ENCODE data around the gene MAMLD1. TPM values are rescaled to one million over a fixed set of nuclear protein-coding genes. Genes with fewer than 3 reads are reported as not detected.

The MAMLD1 gene
- total RNA-seq, 1 donor from 2014 or later = 6.1 TPM

DNA sequence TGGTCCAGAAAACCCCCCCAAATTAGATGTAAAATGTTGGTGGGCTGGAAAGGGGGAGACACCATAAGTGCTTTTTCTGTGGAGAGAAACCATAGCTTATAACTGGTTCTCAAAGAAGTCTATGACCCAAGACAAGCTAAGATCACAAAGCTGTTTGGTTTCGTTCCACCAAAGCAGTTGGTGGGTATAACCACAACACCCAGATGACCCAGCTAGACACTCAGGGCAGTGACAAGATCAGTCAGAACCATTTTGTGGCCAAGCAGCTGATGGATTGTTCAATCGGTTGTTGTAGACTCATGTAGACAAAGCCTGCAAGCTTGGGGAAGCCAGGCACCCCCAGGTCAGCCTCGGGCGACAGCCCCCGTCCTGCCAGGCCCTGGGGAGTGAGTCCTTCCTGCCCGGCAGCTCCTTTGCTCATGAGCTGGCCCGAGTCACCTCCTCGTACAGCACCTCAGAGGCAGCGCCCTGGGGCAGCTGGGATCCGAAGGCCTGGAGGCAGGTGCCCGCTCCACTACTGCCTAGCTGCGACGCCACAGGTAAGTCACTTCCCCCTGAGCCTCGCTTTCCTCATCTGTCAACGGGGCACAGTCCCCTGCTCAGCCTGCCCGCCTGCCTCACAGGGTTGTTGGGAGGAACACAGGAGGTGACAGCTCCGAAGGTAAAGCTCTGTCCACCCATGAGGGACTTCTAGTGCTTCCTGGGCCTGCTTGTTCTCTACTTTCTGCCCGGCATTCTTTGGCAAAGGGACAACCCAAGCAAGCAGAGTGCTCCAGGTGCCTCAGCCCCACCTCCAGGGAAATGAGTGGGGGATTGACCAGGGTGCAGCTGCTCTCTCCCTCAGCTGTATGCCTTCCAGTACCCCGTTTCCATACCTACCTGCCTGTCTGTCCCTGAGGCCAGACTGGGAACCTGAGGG, 140.1 kb downstream of the MAMLD1 start:
- no peak for DNase-seq (ENCODE audit: low spot score)

DNA sequence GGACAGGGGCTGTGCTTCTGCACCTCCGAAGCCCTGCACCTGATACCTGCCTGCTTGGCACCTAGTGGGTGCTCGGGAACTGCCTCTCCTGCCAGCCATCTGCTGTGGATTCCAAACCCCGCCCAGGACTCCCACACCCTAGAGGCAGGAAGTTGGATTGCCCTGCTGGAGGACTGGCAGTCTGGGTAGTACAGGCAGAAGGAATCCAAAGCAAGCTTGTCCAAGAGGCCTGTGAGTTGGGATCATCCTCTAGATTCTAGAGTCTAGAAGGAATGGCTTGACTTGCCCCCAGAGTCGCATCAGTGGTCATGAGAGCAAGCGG, 140.7 kb downstream of the MAMLD1 start:
- no peak for DNase-seq (ENCODE audit: low spot score)

DNA sequence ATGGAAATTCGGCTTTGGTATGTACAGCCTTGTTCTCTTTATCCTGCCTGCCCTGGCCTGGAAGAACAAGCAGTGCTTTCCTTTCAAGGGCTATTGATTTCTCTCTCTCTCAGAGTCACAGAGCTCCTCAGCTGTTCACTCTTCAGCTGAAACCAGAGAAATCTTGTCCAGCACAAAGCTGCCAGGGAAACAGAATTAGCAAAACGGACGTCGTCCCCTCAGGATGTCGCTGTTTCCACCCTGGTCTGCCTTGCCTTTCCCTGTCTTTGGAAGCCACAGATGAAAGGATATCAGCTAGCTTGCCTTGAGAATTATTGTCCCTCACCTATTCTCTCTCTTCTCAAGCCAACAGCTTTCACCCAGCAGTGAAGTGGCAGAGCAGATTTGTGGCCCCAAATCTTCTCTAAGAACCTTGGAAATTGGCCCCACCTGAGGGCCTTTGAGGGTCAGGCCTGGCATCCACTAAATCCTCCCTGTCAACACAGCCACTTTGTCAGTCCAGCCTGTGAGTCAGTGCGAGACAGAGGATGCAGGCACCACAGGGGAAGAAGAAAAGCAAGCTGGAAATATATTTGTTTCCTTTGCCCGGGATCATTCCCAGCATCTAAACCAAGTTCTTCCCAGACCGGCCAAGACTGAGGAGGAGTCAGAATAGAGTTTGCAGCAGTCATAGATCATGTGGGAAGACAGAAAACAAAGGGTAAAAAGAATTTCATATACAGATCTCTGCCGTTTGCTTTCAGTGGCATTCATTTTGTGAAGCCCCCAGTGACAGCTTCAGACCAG, 141.5 kb downstream of the MAMLD1 start:
- no peak for DNase-seq (ENCODE audit: low spot score)

DNA sequence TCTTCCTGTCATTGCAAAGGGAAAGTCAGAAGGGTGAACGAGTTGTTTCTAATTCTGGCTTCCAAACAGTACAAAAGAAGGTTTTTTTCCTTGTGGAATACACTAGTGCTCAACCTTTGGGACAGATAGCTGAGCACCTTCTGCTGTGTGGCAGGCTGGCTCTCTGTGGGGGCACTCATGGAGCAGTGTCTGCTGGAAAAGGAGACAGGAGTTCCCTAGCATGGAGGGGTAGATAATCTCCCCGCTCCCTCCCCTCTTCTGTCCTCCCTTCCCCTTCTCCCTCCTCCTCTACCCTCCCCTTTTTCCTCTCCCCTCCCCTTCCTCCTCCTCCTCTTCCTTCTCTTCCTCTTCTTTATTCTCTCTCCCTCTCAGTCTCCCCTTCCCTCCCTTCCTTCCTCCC, 142.9 kb downstream of the MAMLD1 start:
- DNase-seq (ENCODE audit: low spot score) = no peak

DNA sequence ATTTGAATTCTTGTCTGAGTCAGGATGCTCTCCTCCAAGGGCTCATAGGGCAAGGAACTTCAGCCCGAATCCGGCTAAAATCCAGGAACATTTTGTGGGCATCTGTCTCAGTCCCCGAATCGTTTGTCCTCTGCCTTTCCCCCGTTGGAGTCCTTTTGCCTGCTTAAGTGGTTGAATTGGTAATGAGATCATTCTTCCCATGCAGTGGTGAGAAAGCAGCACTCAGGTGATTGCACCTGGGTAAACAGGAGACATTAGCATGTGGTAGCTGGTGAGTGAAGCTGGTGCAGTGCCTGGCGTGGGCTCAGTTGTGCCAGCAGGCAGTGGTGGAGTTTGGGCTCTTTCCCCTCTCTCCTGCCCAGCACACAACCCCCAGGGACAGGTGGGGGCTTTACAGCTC, 143.4 kb downstream of the MAMLD1 start:
- DNase-seq (ENCODE audit: low spot score) = no peak

DNA sequence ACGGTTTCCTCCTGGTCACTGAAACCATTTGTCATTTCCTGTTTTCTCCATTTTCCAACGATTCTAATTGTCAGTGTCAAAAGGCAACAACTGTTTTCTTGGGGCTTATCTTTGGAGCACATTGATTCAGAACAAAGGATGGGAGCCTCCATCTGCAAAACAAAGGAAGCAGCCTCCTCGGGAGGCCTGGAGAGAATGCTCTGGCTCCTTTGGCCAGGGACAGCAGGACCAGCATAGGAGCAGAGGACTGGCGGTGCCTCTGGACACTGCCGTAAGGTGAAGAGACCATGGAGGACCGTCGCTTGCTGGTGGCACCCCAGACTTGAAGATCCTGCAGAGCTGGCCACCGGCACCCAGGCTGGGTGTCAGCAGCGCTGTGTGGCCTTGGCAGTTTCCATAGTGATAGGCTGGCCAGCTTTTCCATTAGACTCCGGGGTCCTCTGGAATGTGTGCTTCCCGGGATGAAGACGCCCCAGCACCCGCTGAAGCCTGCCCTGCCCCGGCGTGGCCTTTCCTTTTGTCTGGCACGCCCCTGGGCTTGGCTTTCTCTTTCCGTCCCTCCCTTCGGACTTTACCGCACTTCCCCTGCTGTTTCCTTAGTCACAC, 144.2 kb downstream of the MAMLD1 start:
- DNase-seq (ENCODE audit: low spot score) = no peak

DNA sequence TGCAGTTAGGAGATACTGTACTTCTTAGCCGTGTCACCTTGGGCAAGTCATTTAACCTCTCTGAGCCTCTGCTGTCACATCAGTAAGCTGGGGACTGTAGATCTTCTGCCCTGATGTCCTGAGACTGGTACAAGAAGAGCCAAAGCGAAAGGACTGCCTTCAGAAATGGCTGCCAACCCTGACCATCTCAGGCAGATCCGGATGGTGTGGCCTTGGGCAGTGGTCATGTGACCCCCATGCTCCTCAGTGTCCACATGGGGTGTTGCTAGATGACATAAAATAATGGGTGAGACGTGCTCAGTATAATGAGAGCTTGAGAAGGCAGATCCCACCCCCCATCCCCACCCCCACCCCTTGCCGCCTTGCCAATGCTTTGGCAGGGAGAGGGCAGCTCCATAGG, 144.9 kb downstream of the MAMLD1 start:
- no peak for DNase-seq (ENCODE audit: low spot score)

DNA sequence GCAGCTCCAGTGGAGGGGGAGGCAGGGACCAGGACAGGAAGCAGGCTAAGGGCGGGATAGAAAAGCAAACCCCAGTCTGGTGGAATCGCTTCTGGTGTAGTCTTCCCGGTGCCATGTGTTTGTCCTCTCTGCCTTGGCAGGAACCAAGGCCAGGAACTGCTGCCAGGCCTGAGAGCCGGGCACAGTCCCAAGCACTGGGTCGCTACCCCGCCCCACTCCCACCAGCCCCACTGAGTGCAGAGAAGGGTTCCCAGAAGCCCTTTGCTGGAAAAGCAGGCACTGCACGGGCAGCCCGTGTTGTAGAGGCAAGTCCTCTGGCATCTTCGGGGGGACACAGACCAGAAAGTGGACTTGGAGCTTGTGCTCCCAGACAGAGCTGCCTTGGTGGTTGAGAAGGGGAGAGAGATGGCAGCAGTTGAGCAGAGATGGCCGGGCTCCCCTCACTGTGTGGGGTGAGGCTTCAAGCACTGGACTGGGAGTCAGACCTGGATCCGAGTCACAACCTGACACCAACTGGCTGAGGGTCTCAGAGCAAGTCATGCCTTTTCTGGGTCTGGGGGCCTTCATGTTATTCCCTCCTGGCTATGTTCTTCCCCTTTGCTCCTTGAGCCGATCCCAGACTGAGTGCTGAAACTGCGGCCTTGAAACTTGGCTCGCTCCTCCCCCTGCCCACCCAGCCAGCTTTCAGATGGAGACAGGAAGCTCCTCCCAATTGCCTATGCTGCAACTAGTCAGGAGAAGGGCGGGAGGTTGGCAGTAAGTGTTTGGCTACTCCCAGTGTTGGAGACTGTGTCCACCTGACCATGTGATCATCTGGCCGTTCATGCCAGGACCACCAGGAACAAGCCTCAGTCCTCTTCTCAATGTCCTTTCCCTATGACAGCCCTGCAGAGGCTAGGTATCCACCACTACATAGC, 145.6 kb downstream of the MAMLD1 start:
- DNase-seq (ENCODE audit: low spot score) = peak; percentile 71

DNA sequence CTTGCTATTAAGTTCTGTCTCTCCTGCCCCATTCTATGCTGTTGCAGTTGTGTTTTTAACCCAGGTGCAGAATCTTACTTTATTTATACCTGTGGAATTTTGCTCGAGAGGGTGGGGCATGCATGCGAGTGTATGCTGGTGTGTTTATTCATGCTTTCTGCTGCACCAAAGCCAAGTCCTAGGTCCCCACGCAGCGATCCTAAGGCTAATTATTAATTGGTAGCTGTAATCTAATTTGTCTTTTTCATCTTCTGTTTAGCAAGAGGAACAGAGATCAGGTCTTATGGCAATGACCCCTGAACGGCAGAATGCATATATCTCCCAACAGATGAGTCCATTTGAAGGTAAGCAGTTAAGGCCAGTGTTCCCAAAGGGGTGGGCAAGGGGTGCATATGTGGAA, 146.6 kb downstream of the MAMLD1 start:
- DNase-seq (ENCODE audit: low spot score) = no peak

DNA sequence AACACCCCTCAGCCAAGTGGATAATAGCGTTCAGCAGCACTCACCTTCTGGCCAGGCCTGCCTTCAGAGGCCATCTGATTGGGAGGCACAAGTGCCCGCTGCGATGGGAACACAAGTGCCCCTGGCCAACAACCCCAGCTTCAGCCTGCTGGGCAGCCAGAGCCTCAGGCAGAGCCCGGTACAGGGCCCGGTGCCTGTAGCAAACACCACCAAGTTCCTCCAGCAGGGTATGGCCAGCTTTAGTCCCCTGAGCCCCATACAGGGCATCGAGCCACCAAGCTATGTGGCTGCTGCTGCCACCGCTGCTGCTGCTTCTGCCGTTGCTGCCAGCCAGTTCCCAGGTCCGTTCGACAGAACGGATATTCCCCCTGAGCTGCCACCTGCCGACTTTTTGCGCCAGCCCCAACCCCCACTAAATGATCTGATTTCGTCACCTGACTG, 149.4 kb downstream of the MAMLD1 start:
- no peak for DNase-seq (ENCODE audit: low spot score)

DNA sequence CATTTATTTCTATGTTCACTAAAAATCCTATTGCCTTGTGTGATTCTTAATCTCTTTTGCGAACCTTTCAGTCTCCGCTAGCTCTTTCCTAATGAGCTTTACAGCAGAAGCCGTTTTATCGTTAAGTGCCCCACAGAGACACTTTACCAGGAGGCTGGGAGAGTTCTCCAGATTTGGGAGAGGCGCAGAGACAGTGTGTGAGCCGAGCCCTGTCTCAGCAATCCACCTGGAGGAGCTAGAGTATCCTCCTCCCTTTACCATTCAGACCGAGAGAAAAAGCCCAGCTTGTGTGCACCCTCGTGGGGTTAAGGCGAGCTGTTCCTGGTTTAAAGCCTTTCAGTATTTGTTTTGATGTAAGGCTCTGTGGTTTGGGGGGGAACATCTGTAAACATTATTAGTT, 150.4 kb downstream of the MAMLD1 start:
- DNase-seq (ENCODE audit: low spot score) = no peak

DNA sequence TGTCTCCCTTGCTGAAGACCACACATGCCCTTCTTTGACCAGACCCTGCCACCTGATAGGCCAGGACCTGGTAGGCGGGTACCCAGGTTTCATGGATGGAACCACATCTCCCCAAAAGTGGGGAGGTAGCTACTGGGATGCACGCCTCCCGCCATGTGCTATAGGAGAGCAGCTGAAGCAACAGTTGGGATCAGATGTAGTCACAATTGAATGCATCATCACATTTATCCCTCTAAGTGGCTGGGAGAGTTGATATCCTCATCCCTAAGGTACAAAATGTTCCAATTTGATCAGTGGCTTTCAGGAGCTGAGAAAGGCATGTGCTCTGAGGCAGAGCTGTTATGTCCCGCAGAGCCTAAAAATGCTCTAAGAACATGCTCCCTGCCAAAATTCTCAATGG, 151.3 kb downstream of the MAMLD1 start:
- no peak for DNase-seq (ENCODE audit: low spot score)

DNA sequence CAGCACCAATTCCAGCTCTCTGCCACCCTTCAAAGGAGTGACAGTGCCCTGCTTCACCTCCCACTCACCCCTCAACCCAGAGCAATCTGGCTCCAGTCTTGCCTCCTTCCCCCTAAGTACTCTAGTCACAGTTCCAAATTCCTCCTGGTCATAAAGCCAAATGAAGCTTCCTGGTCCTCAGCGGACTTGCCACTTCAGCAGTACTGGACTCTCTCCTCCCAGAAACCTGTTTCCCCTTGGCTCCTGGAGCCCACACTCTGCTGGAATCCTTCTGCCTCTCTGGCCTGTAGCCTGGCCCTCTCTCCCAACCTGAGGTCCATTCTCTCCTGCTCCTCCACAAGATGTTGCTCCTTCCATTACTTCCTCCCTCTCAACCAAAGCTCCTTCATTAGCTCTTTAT, 152.7 kb downstream of the MAMLD1 start:
- no peak for DNase-seq (ENCODE audit: low spot score)

DNA sequence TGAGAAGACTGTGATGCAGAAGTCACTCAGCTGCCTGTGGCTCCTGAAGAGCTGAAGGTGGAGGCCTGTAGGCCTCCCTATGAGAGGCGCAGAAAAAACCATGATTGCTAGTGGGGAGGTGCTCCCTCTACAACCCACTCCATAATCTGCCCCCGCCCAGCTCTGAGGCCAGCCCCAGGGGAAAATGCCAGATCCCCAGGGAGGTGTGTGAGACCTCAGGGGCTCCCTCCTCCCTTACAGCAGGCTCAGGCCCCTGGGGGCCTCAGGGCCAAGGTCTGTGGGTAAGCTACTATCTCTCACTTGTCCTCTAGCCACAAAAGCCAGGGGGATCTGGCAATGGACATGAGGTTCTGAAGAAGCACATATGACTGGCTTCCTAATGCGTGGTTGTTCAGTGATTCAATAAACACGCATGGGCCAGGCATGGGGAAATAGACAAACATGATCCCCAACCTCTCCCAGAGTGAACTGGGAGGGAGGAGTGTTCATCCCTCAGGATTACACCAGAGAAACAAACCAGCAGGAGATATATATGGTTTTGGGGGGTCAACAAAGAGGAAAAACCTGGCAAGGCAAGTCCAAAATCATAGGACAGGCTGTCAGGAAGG, 154.3 kb downstream of the MAMLD1 start:
- DNase-seq (ENCODE audit: low spot score) = no peak

DNA sequence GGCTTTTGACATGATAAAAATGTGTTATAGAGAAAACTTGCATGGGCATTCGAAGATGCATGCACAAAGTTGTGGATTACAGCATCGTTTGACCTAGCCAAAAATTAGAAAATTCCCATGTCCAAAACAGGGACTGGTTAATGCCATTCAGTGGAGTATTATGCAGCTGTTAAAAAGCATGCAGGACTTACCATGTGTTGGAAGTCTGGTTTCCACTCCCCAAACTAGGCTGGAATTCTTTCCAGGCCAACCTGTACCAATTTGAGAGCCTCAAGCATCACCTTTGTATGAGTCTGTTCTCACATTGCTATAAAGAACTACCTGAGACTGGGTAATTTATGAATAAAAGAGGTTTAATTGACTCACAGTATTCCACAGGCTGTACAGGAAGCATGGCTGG, 159.4 kb downstream of the MAMLD1 start:
- DNase-seq (ENCODE audit: low spot score) = no peak

DNA sequence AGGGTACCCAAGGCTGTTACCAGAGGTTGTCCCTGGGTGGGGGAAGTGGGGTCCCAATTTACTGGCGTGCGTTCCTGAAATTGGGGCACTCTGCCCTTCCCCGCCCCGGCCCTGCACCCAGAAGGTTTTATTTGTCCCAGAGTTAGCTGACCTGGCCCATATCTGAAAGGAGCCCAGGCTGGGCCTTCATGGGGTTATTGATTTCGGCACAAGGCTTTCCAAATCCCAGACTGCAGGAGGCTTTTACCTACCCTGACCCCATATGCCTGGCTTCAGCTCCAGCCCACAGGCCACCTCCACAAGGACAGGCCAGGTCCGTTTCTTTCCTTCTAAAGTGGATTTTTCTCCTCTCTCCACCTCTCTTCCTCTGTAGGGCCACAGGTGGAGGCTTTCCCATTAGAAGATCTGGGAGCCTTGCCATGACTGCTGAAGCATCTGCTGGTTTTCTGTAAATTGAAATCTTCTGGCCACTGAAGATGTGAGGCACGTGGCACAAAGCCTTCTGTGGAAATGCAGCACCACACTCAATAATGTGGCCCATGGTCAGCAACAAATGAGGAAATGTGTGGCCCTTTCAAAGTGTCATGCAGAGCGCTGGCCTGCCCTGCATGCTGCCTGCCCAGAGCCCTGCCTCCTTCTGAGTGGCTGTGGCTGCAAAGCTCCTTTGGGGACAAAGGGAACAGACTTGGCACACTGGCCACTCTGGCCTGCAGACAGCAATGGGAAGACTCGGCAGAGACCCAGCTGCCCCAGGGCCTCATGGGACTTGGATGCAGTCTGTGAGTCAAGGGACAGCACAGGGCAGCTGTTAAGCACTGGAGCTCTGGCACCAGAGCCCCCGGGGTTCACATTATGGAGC, 162.2 kb downstream of the MAMLD1 start:
- DNase-seq (ENCODE audit: low spot score) = no peak

DNA sequence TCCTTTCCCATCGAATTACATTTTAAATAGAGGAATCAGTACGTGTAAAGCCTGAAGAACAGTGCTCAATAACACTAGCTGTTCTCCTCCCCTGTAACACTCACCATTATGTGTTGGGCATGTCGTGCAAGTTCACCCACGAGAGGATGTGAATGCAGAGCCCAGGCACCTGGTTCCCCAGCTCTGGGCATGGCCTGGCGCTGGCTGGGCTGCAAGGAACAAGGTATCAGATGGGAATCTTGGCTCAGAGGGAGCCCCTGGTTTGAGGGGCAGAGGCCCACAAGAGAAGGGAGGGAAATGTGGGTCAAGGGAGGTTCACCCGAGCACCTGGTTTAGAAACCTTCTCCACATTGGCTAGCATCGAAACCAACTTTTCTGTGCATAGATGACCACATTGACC, 163.6 kb downstream of the MAMLD1 start:
- no peak for DNase-seq (ENCODE audit: low spot score)

DNA sequence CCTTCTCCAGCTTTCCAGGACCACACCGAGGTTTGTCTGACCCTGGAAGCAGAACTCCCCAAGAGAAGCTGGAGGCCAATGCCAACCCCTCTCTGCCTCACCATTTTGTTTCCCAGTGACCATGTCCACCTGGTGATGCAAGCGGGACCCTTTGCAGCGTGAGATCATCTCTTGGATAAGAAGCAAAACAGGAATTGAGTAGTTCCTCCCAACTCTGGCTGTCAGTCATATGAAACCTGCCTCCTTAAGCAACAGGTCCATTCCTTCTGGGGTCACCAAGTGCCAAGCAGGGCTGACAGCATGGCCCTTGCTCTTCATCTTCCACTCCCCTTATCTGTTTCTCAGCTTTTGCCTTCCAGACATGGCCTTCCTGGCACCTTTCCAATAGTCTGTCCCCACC, 164.0 kb downstream of the MAMLD1 start:
- no peak for DNase-seq (ENCODE audit: low spot score)

DNA sequence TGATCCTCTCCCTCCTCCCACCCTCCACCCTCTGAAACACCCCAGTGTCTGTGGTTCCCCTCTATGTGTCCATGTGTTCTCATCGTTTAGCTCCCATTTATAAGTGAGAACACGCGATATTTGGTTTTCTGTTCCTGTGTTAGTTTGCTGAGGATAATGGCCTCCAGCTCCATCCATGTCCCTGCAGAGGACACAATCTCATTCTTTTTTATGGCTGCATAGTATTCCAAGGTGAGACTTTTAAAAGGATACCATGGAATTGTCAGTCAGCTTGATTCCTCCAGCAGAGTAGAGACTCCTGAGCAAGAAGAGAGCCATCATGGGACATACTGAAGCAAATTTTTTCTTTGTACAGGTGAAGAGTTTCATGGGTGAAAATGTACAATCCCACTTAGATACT, 166.5 kb downstream of the MAMLD1 start:
- DNase-seq (ENCODE audit: low spot score) = no peak

DNA sequence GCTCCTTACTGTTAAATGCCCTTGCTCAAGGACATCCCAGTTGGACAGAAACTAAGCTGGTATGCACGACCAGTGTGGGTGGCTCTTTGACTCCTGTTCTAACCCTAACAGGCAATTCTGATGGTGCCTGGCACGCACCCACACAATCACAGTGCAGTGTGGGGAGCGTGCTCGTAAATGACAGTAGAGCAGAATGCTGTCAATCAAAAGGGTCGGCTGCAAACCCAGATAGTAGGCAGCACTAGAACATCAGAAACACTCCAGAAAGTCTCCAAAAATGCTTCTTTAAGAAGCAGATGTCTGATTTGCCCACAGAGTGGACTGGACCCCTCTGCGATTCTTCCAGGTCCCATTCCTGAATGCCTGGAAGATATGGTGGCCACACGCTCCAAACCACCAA, 167.7 kb downstream of the MAMLD1 start:
- no peak for DNase-seq (ENCODE audit: low spot score)

Measured in ureter (tissue), 1 donor.